SK-N-SH treated with all-trans-retinoic acid at 6 μM for 48 hours (cell line): ENCODE results near the gene RASSF4.

Source experiments
- ATAC-seq: fragments of 200-7000 bp; cut with Tn5 transposase; 3 replicates; pipeline ENCODE4 v1.9.1; 2020; ENCODE audit warnings: mild to moderate bottlenecking, moderate library complexity
- ARNTL ChIP-seq: fragments of 450-650 bp; formaldehyde crosslinking; IDR thresholded peaks from 2 replicates; pipeline ENCODE4 v1.5.0; 2020; ENCODE audit warnings: low read depth, mild to moderate bottlenecking, moderate library complexity, borderline replicate concordance
- BACH2 ChIP-seq: fragments of 250-450 bp; sonication (Bioruptor Pico); IDR thresholded peaks from 2 replicates; pipeline ENCODE4 v1.9.0; 2021; ENCODE audit warnings: mild to moderate bottlenecking, borderline replicate concordance
- CSDC2 ChIP-seq: fragments of 250-450 bp; sonication (Bioruptor Pico); IDR thresholded peaks from 2 replicates; pipeline ENCODE4 v1.5.0; 2020; ENCODE audit warnings: mild to moderate bottlenecking, moderate library complexity
- ESRRG ChIP-seq: fragments of 250-450 bp; sonication (Bioruptor Pico); IDR thresholded peaks from 2 replicates; pipeline ENCODE4 v1.6.1; 2021; ENCODE audit warnings: mild to moderate bottlenecking
- GLIS3 ChIP-seq: fragments of 250-450 bp; sonication (Bioruptor Pico); IDR thresholded peaks from 2 replicates; pipeline ENCODE4 v1.5.0; 2020; ENCODE audit warnings: mild to moderate bottlenecking, moderate library complexity
- ISL1 ChIP-seq: fragments of 250-450 bp; sonication (Bioruptor Pico); IDR thresholded peaks from 2 replicates; pipeline ENCODE4 v2.1.2; 2022; ENCODE audit warnings: mild to moderate bottlenecking, moderate library complexity
- OSR1 ChIP-seq: fragments of 250-450 bp; sonication (Bioruptor Pico); IDR thresholded peaks from 2 replicates; pipeline ENCODE4 v1.8.0; 2022; ENCODE audit warnings: moderate library complexity, mild to moderate bottlenecking, inconsistent platforms
- POU6F1 ChIP-seq: fragments of 250-450 bp; sonication (Bioruptor Pico); IDR thresholded peaks from 2 replicates; pipeline ENCODE4 v1.8.0; 2021; ENCODE audit warnings: low read depth, mild to moderate bottlenecking, moderate library complexity, borderline replicate concordance
- PPARA ChIP-seq: fragments of 250-450 bp; sonication (Bioruptor Pico); IDR thresholded peaks from 2 replicates; pipeline ENCODE4 v1.5.0; 2020; ENCODE audit warnings: mild to moderate bottlenecking, borderline replicate concordance
- RARB ChIP-seq: fragments of 250-450 bp; sonication (Bioruptor Pico); IDR thresholded peaks from 2 replicates; pipeline ENCODE4 v1.8.0; 2021; ENCODE audit warnings: mild to moderate bottlenecking, moderate library complexity
- SNAI2 ChIP-seq: fragments of 250-450 bp; sonication (Bioruptor Pico); IDR thresholded peaks from 2 replicates; pipeline ENCODE4 v1.5.0; 2020; ENCODE audit warnings: mild to moderate bottlenecking, moderate library complexity
- TCF4 ChIP-seq: fragments of 250-450 bp; sonication (Bioruptor Pico); IDR thresholded peaks from 2 replicates; pipeline ENCODE4 v1.8.0; 2021; ENCODE audit warnings: mild to moderate bottlenecking, moderate library complexity, borderline replicate concordance
- TOX ChIP-seq: fragments of 250-450 bp; sonication (Bioruptor Pico); IDR thresholded peaks from 2 replicates; pipeline ENCODE4 v1.8.0; 2021; ENCODE audit warnings: mild to moderate bottlenecking, moderate library complexity, borderline replicate concordance
- TSHZ2 ChIP-seq: fragments of 250-450 bp; sonication (Bioruptor Pico); IDR thresholded peaks from 2 replicates; pipeline ENCODE4 v1.5.0; 2020; ENCODE audit warnings: mild to moderate bottlenecking, moderate library complexity
- ZC3H10 ChIP-seq: fragments of 250-450 bp; sonication (Bioruptor Pico); IDR thresholded peaks from 2 replicates; pipeline ENCODE4 v1.5.1; 2021; ENCODE audit warnings: mild to moderate bottlenecking, moderate library complexity
- ZFP3 ChIP-seq: fragments of 250-450 bp; sonication (Bioruptor Pico); IDR thresholded peaks from 2 replicates; pipeline ENCODE4 v1.5.0; 2020; ENCODE audit warnings: mild to moderate bottlenecking, moderate library complexity
- ZFP30 ChIP-seq: fragments of 450-650 bp; formaldehyde crosslinking; IDR thresholded peaks from 2 replicates; pipeline ENCODE4 v1.5.0; 2022; ENCODE audit warnings: mild to moderate bottlenecking, moderate library complexity
- ZNF565 ChIP-seq: fragments of 450-650 bp; formaldehyde crosslinking; conservative IDR thresholded peaks from 2 replicates; pipeline ENCODE4 v1.5.0; 2020; ENCODE audit warnings: low read depth, mild to moderate bottlenecking, moderate library complexity
- ZNF70 ChIP-seq: fragments of 450-650 bp; formaldehyde crosslinking; IDR thresholded peaks from 2 replicates; pipeline ENCODE4 v1.5.0; 2020; ENCODE audit warnings: mild to moderate bottlenecking, moderate library complexity
- ZNF8 ChIP-seq: fragments of 450-650 bp; formaldehyde crosslinking; IDR thresholded peaks from 2 replicates; pipeline ENCODE4 v1.5.0; 2020; ENCODE audit warnings: mild to moderate bottlenecking, moderate library complexity
- TF ChIP-seq, protein P1 (sequence below): fragments of 250-450 bp; sonication (Bioruptor Pico); IDR thresholded peaks from 2 replicates; pipeline ENCODE4 v1.5.1; 2021; ENCODE audit warnings: mild to moderate bottlenecking, moderate library complexity
- TF ChIP-seq, protein P2 (sequence below): fragments of 250-450 bp; sonication (Bioruptor Pico); IDR thresholded peaks from 2 replicates; pipeline ENCODE4 v1.8.0; 2020; ENCODE audit warnings: mild to moderate bottlenecking, moderate library complexity, borderline replicate concordance
- TF ChIP-seq, protein P3 (sequence below): fragments of 250-450 bp; sonication (Bioruptor Pico); IDR thresholded peaks from 2 replicates; pipeline ENCODE4 v1.5.1; 2020; ENCODE audit warnings: low read depth, mild to moderate bottlenecking, moderate library complexity

The RASSF4 gene

DNA sequence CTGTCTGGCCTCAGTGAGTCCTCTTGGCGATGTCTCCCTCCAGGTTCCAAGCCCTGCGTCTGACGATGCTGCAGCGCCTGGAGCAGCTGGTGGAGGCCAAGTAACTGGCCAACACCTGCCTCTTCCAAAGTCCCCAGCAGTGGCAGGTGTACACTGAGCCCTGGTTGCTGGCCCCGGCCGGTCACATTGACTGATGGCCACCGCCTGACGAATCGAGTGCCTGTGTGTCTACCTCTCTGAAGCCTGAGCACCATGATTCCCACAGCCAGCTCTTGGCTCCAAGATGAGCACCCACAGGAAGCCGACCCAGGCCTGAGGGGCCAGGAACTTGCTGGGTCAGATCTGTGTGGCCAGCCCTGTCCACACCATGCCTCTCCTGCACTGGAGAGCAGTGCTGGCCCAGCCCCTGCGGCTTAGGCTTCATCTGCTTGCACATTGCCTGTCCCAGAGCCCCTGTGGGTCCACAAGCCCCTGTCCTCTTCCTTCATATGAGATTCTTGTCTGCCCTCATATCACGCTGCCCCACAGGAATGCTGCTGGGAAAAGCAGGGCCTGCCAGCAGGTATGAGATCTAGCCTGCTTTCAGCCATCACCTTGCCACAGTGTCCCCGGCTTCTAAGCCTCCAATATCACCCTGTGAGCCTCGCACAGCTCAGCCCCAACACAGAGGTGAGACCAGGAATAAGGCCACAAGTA is 33.8 kb downstream of the RASSF4 start (continued):
- no peak for TF ChIP-seq ZFP3 (CRISPR knock-in tag)
- no peak for TF ChIP-seq TOX
- no peak for TF ChIP-seq ESRRG (CRISPR knock-in tag)
- TF ChIP-seq, all 23 proteins: peak for 0

- TF ChIP-seq POU6F1 (CRISPR knock-in tag) (no peak), ZNF70 (CRISPR knock-in tag) (no peak), TSHZ2 (no peak), TCF4 (CRISPR knock-in tag) (no peak), ZNF565 (CRISPR knock-in tag) (no peak), ZNF8 (CRISPR knock-in tag) (no peak), CSDC2 (no peak), OSR1 (CRISPR knock-in tag) (no peak), RARB (CRISPR knock-in tag) (no peak), ISL1 (no peak), ZFP3 (CRISPR knock-in tag) (no peak), TOX (no peak), ARNTL (CRISPR knock-in tag) (no peak), ESRRG (CRISPR knock-in tag) (no peak), BACH2 (CRISPR knock-in tag) (no peak)
- no peak; the same call in 2 of the 3 replicates for ATAC-seq
Observed at GRCh38 chr10:44993922-44994751, 34.5 kb downstream of the RASSF4 start.

GRCh38 chr10:44994752-44995530 is 35.3 kb downstream of the RASSF4 start:
- ATAC-seq = no peak
- TF ChIP-seq POU6F1 (CRISPR knock-in tag) = no peak

- ATAC-seq = no peak
- TF ChIP-seq CSDC2 (no peak), ESRRG (CRISPR knock-in tag) (no peak), TCF4 (CRISPR knock-in tag) (no peak), ZFP30 (no peak), OSR1 (CRISPR knock-in tag) (no peak), ISL1 (no peak), GLIS3 (no peak), ZNF8 (CRISPR knock-in tag) (no peak), SNAI2 (no peak), TOX (no peak), BACH2 (CRISPR knock-in tag) (no peak), ZNF70 (CRISPR knock-in tag) (no peak), PPARA (CRISPR knock-in tag) (no peak), ZFP3 (CRISPR knock-in tag) (no peak), ARNTL (CRISPR knock-in tag) (no peak), ZC3H10 (no peak)
- TF ChIP-seq, protein P1, sequence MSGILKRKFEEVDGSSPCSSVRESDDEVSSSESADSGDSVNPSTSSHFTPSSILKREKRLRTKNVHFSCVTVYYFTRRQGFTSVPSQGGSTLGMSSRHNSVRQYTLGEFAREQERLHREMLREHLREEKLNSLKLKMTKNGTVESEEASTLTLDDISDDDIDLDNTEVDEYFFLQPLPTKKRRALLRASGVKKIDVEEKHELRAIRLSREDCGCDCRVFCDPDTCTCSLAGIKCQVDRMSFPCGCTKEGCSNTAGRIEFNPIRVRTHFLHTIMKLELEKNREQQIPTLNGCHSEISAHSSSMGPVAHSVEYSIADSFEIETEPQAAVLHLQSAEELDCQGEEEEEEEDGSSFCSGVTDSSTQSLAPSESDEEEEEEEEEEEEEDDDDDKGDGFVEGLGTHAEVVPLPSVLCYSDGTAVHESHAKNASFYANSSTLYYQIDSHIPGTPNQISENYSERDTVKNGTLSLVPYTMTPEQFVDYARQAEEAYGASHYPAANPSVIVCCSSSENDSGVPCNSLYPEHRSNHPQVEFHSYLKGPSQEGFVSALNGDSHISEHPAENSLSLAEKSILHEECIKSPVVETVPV (CRISPR knock-in tag) = no peak
- TF ChIP-seq, protein P2, sequence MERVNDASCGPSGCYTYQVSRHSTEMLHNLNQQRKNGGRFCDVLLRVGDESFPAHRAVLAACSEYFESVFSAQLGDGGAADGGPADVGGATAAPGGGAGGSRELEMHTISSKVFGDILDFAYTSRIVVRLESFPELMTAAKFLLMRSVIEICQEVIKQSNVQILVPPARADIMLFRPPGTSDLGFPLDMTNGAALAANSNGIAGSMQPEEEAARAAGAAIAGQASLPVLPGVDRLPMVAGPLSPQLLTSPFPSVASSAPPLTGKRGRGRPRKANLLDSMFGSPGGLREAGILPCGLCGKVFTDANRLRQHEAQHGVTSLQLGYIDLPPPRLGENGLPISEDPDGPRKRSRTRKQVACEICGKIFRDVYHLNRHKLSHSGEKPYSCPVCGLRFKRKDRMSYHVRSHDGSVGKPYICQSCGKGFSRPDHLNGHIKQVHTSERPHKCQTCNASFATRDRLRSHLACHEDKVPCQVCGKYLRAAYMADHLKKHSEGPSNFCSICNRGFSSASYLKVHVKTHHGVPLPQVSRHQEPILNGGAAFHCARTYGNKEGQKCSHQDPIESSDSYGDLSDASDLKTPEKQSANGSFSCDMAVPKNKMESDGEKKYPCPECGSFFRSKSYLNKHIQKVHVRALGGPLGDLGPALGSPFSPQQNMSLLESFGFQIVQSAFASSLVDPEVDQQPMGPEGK (CRISPR knock-in tag) = no peak
- TF ChIP-seq, protein P3, sequence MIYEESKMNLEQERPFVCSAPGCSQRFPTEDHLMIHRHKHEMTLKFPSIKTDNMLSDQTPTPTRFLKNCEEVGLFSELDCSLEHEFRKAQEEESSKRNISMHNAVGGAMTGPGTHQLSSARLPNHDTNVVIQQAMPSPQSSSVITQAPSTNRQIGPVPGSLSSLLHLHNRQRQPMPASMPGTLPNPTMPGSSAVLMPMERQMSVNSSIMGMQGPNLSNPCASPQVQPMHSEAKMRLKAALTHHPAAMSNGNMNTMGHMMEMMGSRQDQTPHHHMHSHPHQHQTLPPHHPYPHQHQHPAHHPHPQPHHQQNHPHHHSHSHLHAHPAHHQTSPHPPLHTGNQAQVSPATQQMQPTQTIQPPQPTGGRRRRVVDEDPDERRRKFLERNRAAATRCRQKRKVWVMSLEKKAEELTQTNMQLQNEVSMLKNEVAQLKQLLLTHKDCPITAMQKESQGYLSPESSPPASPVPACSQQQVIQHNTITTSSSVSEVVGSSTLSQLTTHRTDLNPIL (CRISPR knock-in tag) = no peak
Observed at GRCh38 chr10:44995581-44995913, 35.9 kb downstream of the RASSF4 start.
